ENCODE measurements around the gene HBM. TPM values are rescaled to one million over a fixed set of nuclear protein-coding genes. Genes with fewer than 3 reads are reported as not detected.
A peak's percentile ranks its signal among the peaks of the same experiment; 100 is the strongest.
"Not testable (repeated sequence)": the region's sequence is repeated elsewhere in the genome, so short reads cannot be mapped to it uniquely, and the experiment has no call there.

The HBM gene
- total RNA-seq, 2 donors from 2014 or later = not detected

- H3K27ac Mint-ChIP-seq = peak overlapping the region in 1 of 2 donors; percentile 19
- no peaks in the 10 kb centered on the region for H3K27me3 Mint-ChIP-seq
- H3K4me1 Mint-ChIP-seq (ENCODE audit: low read depth in 2 of 2) = peaks cover 22 to 33% of the 10 kb centered on the region in 2 donors
- H3K36me3 Mint-ChIP-seq = no peaks in the 10 kb centered on the region
- no peak overlapping the region for H3K4me3 Mint-ChIP-seq
- DNase-seq (ENCODE audit: low spot score) = no peak
- ATAC-seq = no peak
- H3K9me3 Mint-ChIP-seq = no peaks in the 10 kb centered on the region
These were observed 33.7 kb upstream of the HBM start for GRCh38 chr16:132120-132519.

- no peak overlapping the region for H3K4me3 Mint-ChIP-seq
- no peaks in the 10 kb centered on the region for H3K36me3 Mint-ChIP-seq
- ATAC-seq = no peak
- peaks cover 24 to 33% of the 10 kb centered on the region in 2 donors for H3K4me1 Mint-ChIP-seq (ENCODE audit: low read depth in 2 of 2)
- H3K27me3 Mint-ChIP-seq = no peaks in the 10 kb centered on the region
- H3K9me3 Mint-ChIP-seq = no peaks in the 10 kb centered on the region
- no peak for DNase-seq (ENCODE audit: low spot score)
- no peak overlapping the region for H3K27ac Mint-ChIP-seq
These were observed 32.1 kb upstream of the HBM start for GRCh38 chr16:133716-134115.

GRCh38 chr16:138049-138417 lies 27.7 kb upstream of the HBM start:
- Mint-ChIP-seq H3K4me3 (peak overlapping the region; percentile 94), H3K27ac (peak overlapping the region in 1 of 2 donors; percentile 91), H3K36me3 (no peaks in the 10 kb centered on the region), H3K27me3 (no peaks in the 10 kb centered on the region), H3K4me1 (ENCODE audit: low read depth in 2 of 2) (peaks cover 13 to 17% of the 10 kb centered on the region in 2 donors), H3K9me3 (no peaks in the 10 kb centered on the region)
- DNase-seq (ENCODE audit: low spot score) (no peak), ATAC-seq (peak; percentile 37 to 60)

- H3K36me3 Mint-ChIP-seq = no peaks in the 10 kb centered on the region
- no peak for ATAC-seq
- DNase-seq (ENCODE audit: low spot score) = no peak
- H3K9me3 Mint-ChIP-seq = no peaks in the 10 kb centered on the region
- H3K27ac Mint-ChIP-seq = no peak overlapping the region
- H3K4me1 Mint-ChIP-seq (ENCODE audit: low read depth in 2 of 2) = peaks cover 7 to 9% of the 10 kb centered on the region in 2 donors
- H3K4me3 Mint-ChIP-seq = no peak overlapping the region
- no peaks in the 10 kb centered on the region for H3K27me3 Mint-ChIP-seq
These were observed 25.5 kb upstream of the HBM start for GRCh38 chr16:140175-140857.

GRCh38 chr16:142405-142967 lies 23.3 kb upstream of the HBM start:
- no peak overlapping the region for H3K4me3 Mint-ChIP-seq
- no peak for DNase-seq (ENCODE audit: low spot score)
- H3K36me3 Mint-ChIP-seq = no peaks in the 10 kb centered on the region
- no peaks in the 10 kb centered on the region for H3K9me3 Mint-ChIP-seq
- ATAC-seq = no peak
- peaks cover 4 to 5% of the 10 kb centered on the region in 2 donors for H3K4me1 Mint-ChIP-seq (ENCODE audit: low read depth in 2 of 2)
- no peak overlapping the region for H3K27ac Mint-ChIP-seq
- H3K27me3 Mint-ChIP-seq = no peaks in the 10 kb centered on the region

GRCh38 chr16:143047-143446 lies 22.7 kb upstream of the HBM start:
- H3K4me1 Mint-ChIP-seq (ENCODE audit: low read depth in 2 of 2) = peaks cover 4 to 5% of the 10 kb centered on the region in 2 donors
- H3K27ac Mint-ChIP-seq = no peak overlapping the region
- H3K36me3 Mint-ChIP-seq = no peaks in the 10 kb centered on the region
- ATAC-seq = no peak
- H3K4me3 Mint-ChIP-seq = no peak overlapping the region
- H3K27me3 Mint-ChIP-seq = no peaks in the 10 kb centered on the region
- DNase-seq (ENCODE audit: low spot score) = no peak
- H3K9me3 Mint-ChIP-seq = no peaks in the 10 kb centered on the region

GRCh38 chr16:143456-143855 lies 22.3 kb upstream of the HBM start:
- no peak overlapping the region for H3K4me3 Mint-ChIP-seq
- H3K27ac Mint-ChIP-seq = no peak overlapping the region
- H3K36me3 Mint-ChIP-seq = no peaks in the 10 kb centered on the region
- ATAC-seq (no peak), DNase-seq (ENCODE audit: low spot score) (no peak)
- H3K9me3 Mint-ChIP-seq = no peaks in the 10 kb centered on the region
- H3K4me1 Mint-ChIP-seq (ENCODE audit: low read depth in 2 of 2) = peaks cover 4 to 5% of the 10 kb centered on the region in 2 donors
- H3K27me3 Mint-ChIP-seq = no peaks in the 10 kb centered on the region

- ATAC-seq = no peak
- no peak for DNase-seq (ENCODE audit: low spot score)
- Mint-ChIP-seq H3K27me3 (no peaks in the 10 kb centered on the region), H3K36me3 (no peaks in the 10 kb centered on the region), H3K4me3 (no peak overlapping the region), H3K4me1 (ENCODE audit: low read depth in 2 of 2) (no peaks in the 10 kb centered on the region), H3K27ac (no peak overlapping the region), H3K9me3 (no peaks in the 10 kb centered on the region)
These were observed 21.0 kb upstream of the HBM start for GRCh38 chr16:144797-145252.

- no peaks in the 10 kb centered on the region for H3K4me1 Mint-ChIP-seq (ENCODE audit: low read depth in 2 of 2)
- H3K9me3 Mint-ChIP-seq = no peaks in the 10 kb centered on the region
- ATAC-seq = no peak
- H3K36me3 Mint-ChIP-seq = no peaks in the 10 kb centered on the region
- no peak for DNase-seq (ENCODE audit: low spot score)
- no peaks in the 10 kb centered on the region for H3K27me3 Mint-ChIP-seq
- no peak overlapping the region for H3K4me3 Mint-ChIP-seq
- no peak overlapping the region for H3K27ac Mint-ChIP-seq
These were observed 19.1 kb upstream of the HBM start for GRCh38 chr16:146646-147045.

GRCh38 chr16:149024-149660 lies 16.6 kb upstream of the HBM start:
- Mint-ChIP-seq H3K9me3 (no peaks in the 10 kb centered on the region), H3K27ac (no peak overlapping the region), H3K4me3 (no peak overlapping the region), H3K4me1 (ENCODE audit: low read depth in 2 of 2) (no peaks in the 10 kb centered on the region), H3K36me3 (no peaks in the 10 kb centered on the region), H3K27me3 (no peaks in the 10 kb centered on the region)
- no peak for DNase-seq (ENCODE audit: low spot score)
- peak; percentile 5 to 17 for ATAC-seq

GRCh38 chr16:152141-153128 lies 13.3 kb upstream of the HBM start, which contains the start of gene HBZ:
TSS of gene HBZ (plus strand) at chr16:152644. CDS start at chr16:152910, 266 bp downstream.
- DNase-seq (ENCODE audit: low spot score) (no peak), ATAC-seq (peak in 1 of 2 donors; percentile 14)
- H3K9me3 Mint-ChIP-seq = no peaks in the 10 kb centered on the region
- H3K4me3 Mint-ChIP-seq = no peak within 1 kb of the TSS
- no peaks in the 10 kb centered on the region for H3K36me3 Mint-ChIP-seq
- H3K27me3 Mint-ChIP-seq = peaks cover 5 to 7% of the 10 kb centered on the region in 2 donors
- no peak within 1 kb of the TSS for H3K27ac Mint-ChIP-seq
- peaks cover 4 to 5% of the 10 kb centered on the region in 2 donors for H3K4me1 Mint-ChIP-seq (ENCODE audit: low read depth in 2 of 2)

- not testable (repeated sequence) for H3K36me3 Mint-ChIP-seq; H3K27me3 Mint-ChIP-seq; H3K4me3 Mint-ChIP-seq; DNase-seq (ENCODE audit: low spot score); H3K4me1 Mint-ChIP-seq (ENCODE audit: low read depth in 2 of 2); H3K9me3 Mint-ChIP-seq; ATAC-seq; H3K27ac Mint-ChIP-seq
These were observed 12.7 kb upstream of the HBM start for GRCh38 chr16:153129-153521.

GRCh38 chr16:153550-154216 lies 12.1 kb upstream of the HBM start:
- not testable (repeated sequence) for H3K4me1 Mint-ChIP-seq (ENCODE audit: low read depth in 2 of 2); H3K4me3 Mint-ChIP-seq; H3K36me3 Mint-ChIP-seq; DNase-seq (ENCODE audit: low spot score); H3K27ac Mint-ChIP-seq; H3K9me3 Mint-ChIP-seq
- ATAC-seq = peak; percentile 66 to 78
- peaks cover 7 to 14% of the 10 kb centered on the region in 2 donors for H3K27me3 Mint-ChIP-seq
